Hematopoietic multipotent progenitor cell treated with erythropoietin and hydrocortisone succinate and interleukin-3 and kit ligand, for 8 days (in vitro differentiated cells): ENCODE measurements around the gene HILPDA.
"Not testable (repeated sequence)": the region's sequence is repeated elsewhere in the genome, so short reads cannot be mapped to it uniquely, and the experiment has no call there.

Experiments used
- DNase-seq: peaks from one replicate; pipeline ENCODE4 v3.0.0-alpha.2; 2015

HILPDA gene

GRCh38 chr7:128434413-128435326 is 21.0 kb upstream of the HILPDA start:
- DNase-seq, result no peak

GRCh38 chr7:128435327-128435686 is 20.4 kb upstream of the HILPDA start:
- DNase-seq, result no peak

GRCh38 chr7:128437426-128438332 is 18.0 kb upstream of the HILPDA start:
- DNase-seq, result no peak

GRCh38 chr7:128442356-128442755 is 13.3 kb upstream of the HILPDA start:
- DNase-seq, result no peak

GRCh38 chr7:128443831-128444600 is 11.7 kb upstream of the HILPDA start:
- DNase-seq, result no peak

GRCh38 chr7:128446306-128446705 is 9.4 kb upstream of the HILPDA start:
- no peak for DNase-seq

- DNase-seq, result no peak
These were observed 7.6 kb upstream of the HILPDA start for GRCh38 chr7:128447941-128448564.

- no peak for DNase-seq
These were observed 6.9 kb upstream of the HILPDA start for GRCh38 chr7:128448751-128449302.

GRCh38 chr7:128450409-128450808 is 5.3 kb upstream of the HILPDA start:
- no peak for DNase-seq

- no peak for DNase-seq
These were observed 4.8 kb upstream of the HILPDA start for GRCh38 chr7:128450913-128451312.

- DNase-seq, result no peak
These were observed 3.1 kb upstream of the HILPDA start for GRCh38 chr7:128452552-128452951.

- no peak for DNase-seq
These were observed 1.6 kb upstream of the HILPDA start for GRCh38 chr7:128453836-128454804.

GRCh38 chr7:128454808-128455542 is 703 bp upstream of the HILPDA start:
- DNase-seq, result peak; percentile 36

GRCh38 chr7:128456255-128456725 is 612 bp downstream of the HILPDA start:
- no peak for DNase-seq

- not testable (repeated sequence) for DNase-seq
These were observed 1.7 kb downstream of the HILPDA start for GRCh38 chr7:128457385-128457784.

GRCh38 chr7:128458956-128459355 is 3.3 kb downstream of the HILPDA start:
- DNase-seq, result no peak

- peak; percentile 87 for DNase-seq
These were observed 3.8 kb downstream of the HILPDA start for GRCh38 chr7:128459394-128459878.

GRCh38 chr7:128462460-128462859 is 6.8 kb downstream of the HILPDA start:
- DNase-seq, result no peak

GRCh38 chr7:128463345-128463744 is 7.7 kb downstream of the HILPDA start:
- DNase-seq, result not testable (repeated sequence)

GRCh38 chr7:128463933-128464332 is 8.3 kb downstream of the HILPDA start:
- not testable (repeated sequence) for DNase-seq
